Kidney (tissue), 14 donors: ENCODE results near the gene MED10. TPM values are rescaled to one million over a fixed set of nuclear protein-coding genes. Genes with fewer than 3 reads are reported as not detected.

Experiments
- DNase-seq, 5 donors: peaks; one replicate each; pipeline ENCODE4 v3.0.0-alpha.2; 2013 to 2020
- FAIRE-seq: peaks from 2 replicates; lab custom pipeline; 2012; peaks lifted over from hg19 to GRCh38; lab: Jason Lieb, UNC
- H3K27ac ChIP-seq, 2 donors: one replicate each; pipeline ENCODE4 v1.7.0; 2013; ENCODE audit warnings: low read depth in 2 of 2, low read length in 2 of 2, inconsistent platforms in 1 of 2
- H3K27me3 ChIP-seq: one replicate; pipeline ENCODE4 v1.7.1; 2013; ENCODE audit warnings: low read length, inconsistent platforms; ENCODE audit not compliant: control insufficient read depth, insufficient read depth
- H3K36me3 ChIP-seq, 3 donors: one replicate each; pipeline versions ENCODE4 v1.7.0 to v1.7.1; 2013; ENCODE audit warnings: low read length in 3 of 3, control low read depth in 1 of 3, inconsistent platforms in 1 of 3; ENCODE audit not compliant: insufficient read depth in 3 of 3, control insufficient read depth in 2 of 3
- H3K4me1 ChIP-seq, 3 donors: one replicate each; pipeline versions ENCODE4 v1.7.0 to v1.7.1; 2013; ENCODE audit warnings: low read length in 3 of 3, inconsistent platforms in 1 of 3, low read depth in 1 of 3; ENCODE audit not compliant: control insufficient read depth in 2 of 3, insufficient read depth in 2 of 3
- H3K4me3 ChIP-seq, 3 donors: one replicate each; pipeline versions ENCODE4 v1.7.0 to v1.8.1; 2013; ENCODE audit warnings: low read length in 3 of 3, control low read depth in 1 of 3, inconsistent platforms in 1 of 3
- H3K9ac ChIP-seq, 3 donors: one replicate each; pipeline versions ENCODE4 v1.7.0 to v1.7.1; 2013; ENCODE audit warnings: low read length in 3 of 3, control low read depth in 1 of 3, inconsistent platforms in 1 of 3
- H3K9me3 ChIP-seq, 3 donors: one replicate each; pipeline versions ENCODE4 v1.7.0 to v1.7.1; 2013; ENCODE audit warnings: low read length in 3 of 3, control low read depth in 1 of 3, inconsistent platforms in 1 of 3; ENCODE audit not compliant: control insufficient read depth in 2 of 3, insufficient read depth in 1 of 3
- CTCF ChIP-seq: IDR thresholded peaks from 3 replicates; pipeline ENCODE4 v1.5.1; 2012; ENCODE audit warnings: mild to moderate bottlenecking, moderate library complexity, borderline replicate concordance; ENCODE audit not compliant: insufficient read depth; ENCODE audit errors: extremely low read depth
- intact Hi-C: fragments of 100-400 bp; cut with DNase I; formaldehyde crosslinking; loops from one replicate; pipeline ENCODE4 v1.11.1; 2022
- polyA plus RNA-seq: library from polyadenylated mRNA; stranded (reverse); fragments of 350-450 nt; fragmentation: Illumina TruSeq; extraction: RNeasy Lipid Tissue Mini Kit (QIAGEN cat#74804); gene quantifications from one replicate; pipeline ENCODE4 v1.2.3, GENCODE V29; 2014; ENCODE audit warnings: low read depth, low replicate concordance; ENCODE audit not compliant: insufficient read depth
- total RNA-seq: library from RNA; stranded (reverse); fragmentation: NEBNext Ultra II Directional; extraction: Animal tissue kit (Norgen Biotek cat#: 25700); gene quantifications from one replicate; pipeline ENCODE4 v1.2.1, GENCODE V29; 2021
- donor health status: control.
- donor health status: control.
- donor health status: control.
- donor health status: control.
- donor health status: control.
- donor health status: DM: yes; HTN: yes; CAD: no.
- donor health status: Normal renal cell carcinoma (clear cell type).

MED10 gene
- total and polyA plus RNA-seq, 2 donors from 2014 or later: 25.9 to 32.3 TPM

GRCh38 chr5:6424700-6425099, 46.4 kb upstream of the MED10 start:
- Histone ChIP-seq H3K36me3 (no peaks in the 10 kb centered on the region), H3K4me3 (no peak overlapping the region), H3K27ac (no peak overlapping the region), H3K27me3 (no peaks in the 10 kb centered on the region), H3K9ac (no peak overlapping the region), H3K4me1 (no peaks in the 10 kb centered on the region), H3K9me3 (no peaks in the 10 kb centered on the region)
- no peak for DNase-seq
- TF ChIP-seq CTCF: no peak
- FAIRE-seq: no peak
- intact Hi-C loops: no loop called here

- H3K9me3 ChIP-seq: no peaks in the 10 kb centered on the region
- no peak overlapping the region for H3K27ac ChIP-seq
- no peak for FAIRE-seq
- no peak overlapping the region for H3K4me3 ChIP-seq
- no peak overlapping the region for H3K9ac ChIP-seq
- no peaks in the 10 kb centered on the region for H3K4me1 ChIP-seq
- H3K36me3 ChIP-seq: no peaks in the 10 kb centered on the region
- H3K27me3 ChIP-seq: no peaks in the 10 kb centered on the region
- intact Hi-C loops: no loop called here
- TF ChIP-seq CTCF: no peak
- no peak for DNase-seq
Measured at GRCh38 chr5:6424110-6424659, 45.8 kb upstream of the MED10 start.

GRCh38 chr5:6423327-6424109, 45.2 kb upstream of the MED10 start:
- intact Hi-C loops: no loop called here
- TF ChIP-seq CTCF: no peak
- Histone ChIP-seq H3K36me3 (no peaks in the 10 kb centered on the region), H3K4me3 (no peak overlapping the region), H3K27ac (no peak overlapping the region), H3K9me3 (no peaks in the 10 kb centered on the region), H3K9ac (no peak overlapping the region), H3K4me1 (no peaks in the 10 kb centered on the region), H3K27me3 (no peaks in the 10 kb centered on the region)
- FAIRE-seq (no peak), DNase-seq (no peak)
